ENCODE measurements around the gene TCP11. TPM values are rescaled to one million over a fixed set of nuclear protein-coding genes. Genes with fewer than 3 reads are reported as not detected.
A peak's percentile ranks its signal among the peaks of the same experiment; 100 is the strongest.

TCP11 gene
- total RNA-seq, 1 donor from 2014 or later = not detected

- ATAC-seq = no peak
- H3K9me3 ChIP-seq = no peaks in the 10 kb centered on the region
- intact Hi-C loops (cut with DNase I) = no loop called here
- no peak overlapping the region for H3K4me3 ChIP-seq
- H3K27me3 ChIP-seq (ENCODE audit: low read depth) = no peaks in the 10 kb centered on the region
- no peak overlapping the region for H3K27ac ChIP-seq
- no peak for DNase-seq
- no peaks in the 10 kb centered on the region for H3K36me3 ChIP-seq
- no peaks in the 10 kb centered on the region for H3K4me1 ChIP-seq
- no peak for TF ChIP-seq CTCF (IDR thresholded peaks at IDR 0.05)
These were observed 13.1 kb upstream of the TCP11 start for GRCh38 chr6:35154262-35154661.

- ATAC-seq = no peak
- no peaks in the 10 kb centered on the region for H3K9me3 ChIP-seq
- no peak overlapping the region for H3K4me3 ChIP-seq
- H3K27me3 ChIP-seq (ENCODE audit: low read depth) = no peaks in the 10 kb centered on the region
- peaks cover 6% of the 10 kb centered on the region for H3K4me1 ChIP-seq
- no peak overlapping the region for H3K27ac ChIP-seq
- intact Hi-C loops (cut with DNase I) = no loop called here
- TF ChIP-seq CTCF (IDR thresholded peaks at IDR 0.05) = no peak
- no peak for DNase-seq
- H3K36me3 ChIP-seq = no peaks in the 10 kb centered on the region
These were observed 11.0 kb upstream of the TCP11 start for GRCh38 chr6:35152067-35152707.

- H3K4me3 ChIP-seq = no peak overlapping the region
- H3K27ac ChIP-seq = no peak overlapping the region
- ATAC-seq = no peak
- intact Hi-C loops (cut with DNase I) = no loop called here
- peaks cover 6% of the 10 kb centered on the region for H3K4me1 ChIP-seq
- no peaks in the 10 kb centered on the region for H3K9me3 ChIP-seq
- TF ChIP-seq CTCF (IDR thresholded peaks at IDR 0.05) = no peak
- no peaks in the 10 kb centered on the region for H3K36me3 ChIP-seq
- H3K27me3 ChIP-seq (ENCODE audit: low read depth) = no peaks in the 10 kb centered on the region
- DNase-seq = no peak
These were observed 10.3 kb upstream of the TCP11 start for GRCh38 chr6:35151466-35151865.

GRCh38 chr6:35149891-35150566, 8.9 kb upstream of the TCP11 start:
- Histone ChIP-seq H3K27me3 (ENCODE audit: low read depth) (no peaks in the 10 kb centered on the region), H3K4me1 (peaks cover 6% of the 10 kb centered on the region), H3K27ac (no peak overlapping the region), H3K4me3 (no peak overlapping the region), H3K9me3 (no peaks in the 10 kb centered on the region), H3K36me3 (no peaks in the 10 kb centered on the region)
- DNase-seq (no peak), ATAC-seq (peak; percentile 60 to 66)
- TF ChIP-seq CTCF (IDR thresholded peaks at IDR 0.05) = no peak
- intact Hi-C loops (cut with DNase I) = no loop called here

GRCh38 chr6:35148167-35148741, 7.1 kb upstream of the TCP11 start:
- intact Hi-C loops (cut with DNase I) = no loop called here
- peak in 1 of 2 donors; percentile 16 for ATAC-seq
- no peak for DNase-seq
- Histone ChIP-seq H3K9me3 (no peaks in the 10 kb centered on the region), H3K36me3 (no peaks in the 10 kb centered on the region), H3K4me3 (no peak overlapping the region), H3K4me1 (peaks cover 6% of the 10 kb centered on the region), H3K27ac (no peak overlapping the region), H3K27me3 (ENCODE audit: low read depth) (no peaks in the 10 kb centered on the region)
- no peak for TF ChIP-seq CTCF (IDR thresholded peaks at IDR 0.05)
